Glomerular visceral epithelial cell (primary cell): Measurements from ENCODE around the gene CCDC102A.
"Not testable (repeated sequence)": the region's sequence is repeated elsewhere in the genome, so short reads cannot be mapped to it uniquely, and the experiment has no call there.

Source experiments
- DNase-seq: peaks from one replicate; pipeline ENCODE4 v3.0.0-alpha.2; 2016; ENCODE audit errors: extremely low spot score

The CCDC102A gene

DNA sequence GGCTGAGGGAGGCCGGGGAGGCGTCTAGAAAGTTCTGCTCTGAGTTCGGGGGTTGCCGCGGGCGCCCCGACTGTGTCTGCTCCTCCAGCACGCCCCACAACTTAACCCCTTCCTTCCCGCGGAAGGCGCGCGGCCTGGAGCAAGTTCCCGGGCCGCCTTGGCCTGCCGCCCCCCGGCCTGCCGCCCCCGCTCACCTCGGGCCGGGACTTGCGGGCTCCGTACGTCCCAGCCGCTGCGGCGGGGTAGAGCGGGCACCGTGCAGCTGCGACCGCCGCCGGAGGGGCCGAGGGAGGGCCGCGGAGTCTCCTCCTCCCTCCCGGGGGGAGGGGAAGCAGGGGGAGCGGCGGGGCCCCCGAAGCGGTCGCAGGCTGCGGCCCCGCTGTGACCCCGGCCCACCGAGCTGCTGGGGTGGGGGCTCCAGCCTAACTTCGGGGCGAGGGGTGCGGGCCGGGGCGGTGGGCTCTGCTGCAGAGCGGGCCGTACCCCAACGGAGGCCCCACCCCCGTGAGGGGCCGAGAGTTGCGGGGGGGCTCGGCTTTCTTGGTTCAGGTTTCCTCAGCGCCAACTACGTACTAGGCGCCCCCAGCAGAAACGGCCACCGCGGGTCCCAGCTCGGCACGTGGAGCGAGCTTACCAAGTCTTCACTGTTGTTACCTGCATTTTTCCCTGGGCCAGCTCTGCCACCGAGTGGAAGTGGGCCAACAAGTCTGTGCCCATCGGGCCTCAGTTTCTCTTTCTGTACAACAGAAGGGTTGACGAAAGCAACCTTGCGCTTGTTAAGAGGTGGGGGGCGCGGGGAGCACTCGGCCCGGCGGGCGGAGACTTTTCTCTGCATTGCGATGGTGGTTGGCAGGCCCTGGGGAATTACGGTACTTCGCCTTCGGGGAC is at the start of gene CCDC102A:
CCDC102A (minus strand) TSS at position 266 of the 888 bp plus-strand sequence. CDS start 7,394 bp downstream, outside the sequence.
- DNase-seq, result no peak

DNA sequence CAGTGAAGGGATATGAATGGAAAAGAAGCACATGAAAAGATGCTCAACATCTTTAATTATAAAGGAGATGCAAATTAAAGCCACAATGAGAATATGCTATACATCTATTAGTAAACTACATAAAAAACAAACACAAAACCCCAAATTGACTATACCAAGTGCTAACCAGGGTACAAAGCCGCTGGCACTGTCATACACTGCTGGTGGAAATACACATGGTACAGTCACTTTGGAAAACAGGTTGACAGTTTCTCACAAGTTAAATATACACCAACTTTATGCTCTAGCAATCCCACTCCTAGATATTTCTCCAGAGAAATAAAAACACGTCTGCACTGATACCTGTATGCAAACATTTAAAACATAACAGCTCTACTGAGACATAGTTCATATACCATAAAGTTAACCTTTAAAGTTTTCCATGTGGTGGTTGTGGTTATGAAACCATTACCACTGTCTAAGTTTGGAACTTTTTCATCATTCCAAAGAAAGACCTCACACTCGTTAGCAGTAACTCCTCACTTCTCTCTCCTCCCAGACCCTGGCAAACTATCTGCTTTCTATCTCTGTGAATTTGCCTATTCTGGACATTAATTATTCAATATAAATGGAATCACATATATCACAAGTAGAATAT is 48.8 kb upstream of the CCDC102A start:
- DNase-seq, result peak; percentile 10

DNA sequence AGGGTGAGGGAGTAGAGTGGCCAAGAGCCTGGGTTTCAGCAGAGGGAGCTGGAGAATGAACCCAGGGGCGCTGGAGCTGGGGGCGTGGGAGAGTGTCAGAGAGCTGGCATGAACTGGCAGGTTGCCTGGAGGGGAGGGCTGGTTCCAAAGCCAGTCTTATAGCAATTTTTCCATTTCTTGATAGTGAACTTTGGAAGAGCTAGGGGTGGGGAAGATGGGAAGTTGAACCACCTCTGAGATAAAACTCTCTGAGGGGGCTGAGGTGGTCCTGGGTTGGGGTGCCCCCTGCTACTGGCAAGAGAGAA is 42.9 kb upstream of the CCDC102A start:
- DNase-seq, result no peak

DNA sequence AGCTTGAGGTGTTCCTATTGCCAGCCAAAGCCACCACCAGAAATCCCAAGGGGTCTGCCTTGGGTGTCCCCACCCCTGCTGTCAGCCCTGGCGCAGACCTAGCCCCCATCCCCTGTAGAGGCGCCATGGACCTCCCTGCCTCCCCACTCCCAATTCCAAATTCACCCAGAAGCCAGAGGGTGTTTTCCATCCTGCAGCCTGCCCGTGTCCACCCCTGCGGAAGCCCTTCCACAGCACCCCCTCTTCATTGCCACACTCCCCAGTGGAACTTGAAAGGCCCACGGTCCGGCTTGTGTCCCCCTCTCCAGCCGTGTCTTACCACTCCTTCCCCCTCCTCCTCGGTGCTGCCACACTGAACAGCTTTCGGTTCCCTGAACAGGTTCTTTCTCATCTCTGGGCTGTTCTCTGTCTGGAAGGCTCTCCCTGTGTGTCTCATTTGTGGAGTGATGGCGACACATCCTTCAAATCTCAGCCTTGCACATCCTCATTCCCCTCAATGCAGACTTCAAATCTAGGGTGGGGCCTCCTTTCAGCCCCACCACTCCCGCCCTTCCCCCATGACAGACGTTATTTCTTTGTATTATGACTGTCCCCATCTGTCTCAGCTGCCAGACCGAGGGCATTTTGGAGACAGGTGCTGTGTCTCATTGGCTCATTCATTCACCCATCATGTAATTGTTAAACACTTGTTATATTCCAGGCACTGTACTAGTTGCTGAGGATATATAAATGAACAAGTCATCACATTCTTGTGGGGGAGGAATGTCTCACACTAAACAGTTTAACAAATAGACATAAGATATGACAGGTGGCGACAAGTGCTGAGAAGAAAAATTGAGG is 42.4 kb upstream of the CCDC102A start:
- no peak for DNase-seq

DNA sequence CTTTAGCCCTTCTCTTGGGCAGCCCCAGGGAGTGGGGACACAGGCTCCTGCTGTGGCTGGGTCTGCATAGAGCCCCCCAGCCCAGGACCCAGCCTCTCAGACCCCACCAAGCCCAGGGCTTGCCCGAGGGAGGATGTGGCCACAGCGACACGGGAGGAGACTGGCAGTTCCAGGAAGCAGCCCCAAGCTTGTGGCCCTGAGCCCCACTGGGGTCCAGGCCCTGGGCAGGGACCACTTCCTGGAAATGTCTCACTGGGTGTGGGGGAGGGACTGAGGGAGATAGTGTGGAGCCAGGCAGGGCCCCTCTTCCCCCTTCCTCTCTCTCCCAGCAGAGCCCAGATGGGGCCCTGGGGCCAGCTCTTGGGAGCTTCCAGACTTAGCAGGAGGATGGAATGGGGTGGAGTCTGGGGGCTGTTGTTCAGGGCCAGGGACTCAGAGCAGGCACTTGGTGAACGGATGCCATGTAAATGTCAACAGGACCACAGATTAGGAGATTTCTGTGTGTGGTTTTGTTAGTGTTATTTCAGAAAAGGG is 41.4 kb upstream of the CCDC102A start:
- DNase-seq, result no peak

DNA sequence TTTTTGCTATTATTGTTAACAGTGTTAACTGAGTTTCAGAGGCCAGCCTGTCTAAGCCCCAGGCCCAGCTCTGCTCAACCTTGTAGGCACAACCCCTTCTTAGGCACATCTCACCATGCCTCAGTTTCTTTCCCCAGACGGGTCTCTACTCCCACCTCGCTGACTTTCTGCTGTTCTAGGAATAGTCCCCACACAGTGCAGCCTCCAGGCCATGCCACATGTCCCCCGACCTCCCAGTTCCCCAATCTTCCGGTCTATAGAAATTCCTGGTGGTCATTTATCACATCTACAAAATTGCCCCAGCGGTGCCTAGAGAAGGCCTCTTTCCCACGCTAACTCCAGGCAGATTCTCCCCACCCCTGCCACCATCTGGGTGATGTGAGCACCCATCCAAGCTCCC is 40.8 kb upstream of the CCDC102A start:
- DNase-seq, result no peak

DNA sequence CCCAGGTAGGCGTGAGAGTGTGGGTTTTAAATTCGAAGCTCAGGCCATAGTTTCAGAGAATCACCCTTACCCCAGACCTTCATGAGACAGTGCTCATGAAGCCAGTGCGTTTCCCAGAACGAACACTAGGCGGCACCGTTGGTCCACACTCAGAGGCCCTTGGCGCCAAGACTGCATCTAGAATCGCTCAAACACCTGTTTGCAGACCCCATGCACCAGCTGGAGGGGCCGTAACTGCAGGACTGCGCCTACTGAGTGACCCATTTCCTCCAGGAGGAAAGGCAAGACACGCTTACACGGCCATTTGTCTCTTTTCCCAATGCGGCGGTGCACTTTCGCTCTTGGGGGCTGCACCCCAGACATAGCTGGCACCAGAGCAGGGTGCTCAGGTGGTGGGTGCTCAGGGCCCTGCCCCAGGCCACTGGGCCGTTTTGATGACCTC is 40.1 kb upstream of the CCDC102A start:
- DNase-seq, result peak; percentile 69

DNA sequence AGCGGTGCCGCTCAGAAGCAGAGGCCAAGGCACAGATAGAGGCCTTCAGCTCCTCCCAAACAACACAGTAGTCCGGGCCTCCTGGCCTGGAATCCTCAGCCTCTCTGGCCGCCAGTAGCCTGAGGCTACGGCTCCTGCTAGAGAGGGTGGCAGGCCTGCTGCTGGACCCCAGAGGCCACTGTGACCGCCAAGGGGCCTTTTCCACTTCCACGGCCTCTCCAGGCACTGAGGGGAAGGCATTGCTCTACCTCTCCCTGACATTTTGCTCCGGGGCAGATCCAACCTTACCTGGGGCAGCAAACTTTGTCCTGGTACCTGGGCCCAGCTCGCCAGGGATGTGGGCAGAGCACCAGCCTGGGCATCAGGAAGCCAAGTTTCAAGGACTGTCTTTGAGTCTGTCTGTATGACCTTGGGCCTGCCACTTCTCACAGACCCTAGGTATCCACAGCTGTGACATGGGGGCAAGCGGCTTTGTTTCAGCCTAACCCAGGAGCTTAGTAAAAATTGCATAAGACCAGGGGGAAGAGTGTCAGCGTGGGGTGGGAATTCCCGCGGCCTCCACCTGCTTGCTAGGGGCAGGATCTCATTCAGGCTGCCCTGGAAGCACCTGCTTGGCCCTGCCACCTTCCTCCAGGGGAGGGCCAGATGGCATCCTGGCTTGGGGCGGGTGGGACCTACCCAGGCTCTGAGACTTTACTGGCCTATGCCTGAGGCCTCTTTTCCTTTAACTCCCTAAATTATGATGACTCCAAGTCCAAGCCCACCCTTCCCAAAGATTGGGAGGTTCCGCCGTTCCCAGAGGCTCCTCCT is 39.3 kb upstream of the CCDC102A start:
- no peak for DNase-seq

DNA sequence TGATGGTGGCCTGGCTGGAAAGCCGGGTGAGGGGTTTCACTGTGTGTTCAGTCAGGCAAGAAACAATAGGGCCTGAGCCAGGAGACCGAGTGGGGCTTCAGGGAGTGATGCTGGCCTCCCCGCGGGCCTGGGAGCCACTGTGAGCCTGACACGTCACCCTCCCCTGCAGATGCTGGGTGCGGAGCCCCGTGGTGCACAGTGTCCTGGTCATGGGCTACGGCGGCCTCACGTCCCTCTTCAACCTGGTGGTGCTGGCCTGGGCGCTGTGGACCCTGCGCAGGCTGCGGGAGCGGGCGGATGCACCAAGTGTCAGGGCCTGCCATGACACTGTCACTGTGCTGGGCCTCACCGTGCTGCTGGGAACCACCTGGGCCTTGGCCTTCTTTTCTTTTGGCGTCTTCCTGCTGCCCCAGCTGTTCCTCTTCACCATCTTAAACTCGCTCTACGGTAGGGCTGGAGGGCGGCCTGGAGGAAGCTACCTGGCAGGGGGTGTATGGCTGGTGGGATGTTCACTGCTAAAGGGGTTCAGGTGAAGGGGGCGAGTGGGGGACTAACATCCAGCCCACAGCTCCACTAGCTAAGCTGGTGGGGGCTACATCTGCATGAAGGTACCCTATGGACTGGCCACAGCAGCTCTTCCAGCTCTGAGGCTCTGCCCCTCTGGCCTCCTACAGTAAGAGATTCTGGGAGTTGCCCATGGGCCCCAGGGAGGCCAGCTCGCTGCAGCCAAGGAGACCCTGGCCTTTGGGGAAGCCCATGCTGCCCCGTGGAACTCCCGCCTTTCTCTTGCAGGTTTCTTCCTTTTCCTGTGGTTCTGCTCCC is 38.5 kb upstream of the CCDC102A start:
- DNase-seq, result no peak

DNA sequence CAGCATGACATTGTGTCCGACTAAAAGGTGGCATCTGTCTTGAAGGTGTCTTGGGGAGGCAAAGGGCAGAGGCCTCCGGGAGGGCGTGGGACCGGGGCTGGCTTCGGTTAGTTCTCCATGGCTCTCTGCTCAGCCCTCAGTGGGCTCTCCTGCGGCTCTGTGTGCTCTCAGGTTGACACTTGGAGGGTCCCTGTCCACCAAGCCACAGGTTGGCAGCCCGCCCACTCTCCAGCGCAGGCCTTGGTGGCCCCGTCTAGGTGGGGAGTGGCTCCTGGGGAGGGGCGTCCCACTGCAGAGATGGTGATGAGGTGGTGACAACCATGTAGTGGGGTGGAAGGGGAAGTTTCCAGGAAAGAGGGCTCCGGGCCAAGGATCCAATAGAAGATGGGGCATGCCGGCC is 37.7 kb upstream of the CCDC102A start:
- DNase-seq, result no peak

DNA sequence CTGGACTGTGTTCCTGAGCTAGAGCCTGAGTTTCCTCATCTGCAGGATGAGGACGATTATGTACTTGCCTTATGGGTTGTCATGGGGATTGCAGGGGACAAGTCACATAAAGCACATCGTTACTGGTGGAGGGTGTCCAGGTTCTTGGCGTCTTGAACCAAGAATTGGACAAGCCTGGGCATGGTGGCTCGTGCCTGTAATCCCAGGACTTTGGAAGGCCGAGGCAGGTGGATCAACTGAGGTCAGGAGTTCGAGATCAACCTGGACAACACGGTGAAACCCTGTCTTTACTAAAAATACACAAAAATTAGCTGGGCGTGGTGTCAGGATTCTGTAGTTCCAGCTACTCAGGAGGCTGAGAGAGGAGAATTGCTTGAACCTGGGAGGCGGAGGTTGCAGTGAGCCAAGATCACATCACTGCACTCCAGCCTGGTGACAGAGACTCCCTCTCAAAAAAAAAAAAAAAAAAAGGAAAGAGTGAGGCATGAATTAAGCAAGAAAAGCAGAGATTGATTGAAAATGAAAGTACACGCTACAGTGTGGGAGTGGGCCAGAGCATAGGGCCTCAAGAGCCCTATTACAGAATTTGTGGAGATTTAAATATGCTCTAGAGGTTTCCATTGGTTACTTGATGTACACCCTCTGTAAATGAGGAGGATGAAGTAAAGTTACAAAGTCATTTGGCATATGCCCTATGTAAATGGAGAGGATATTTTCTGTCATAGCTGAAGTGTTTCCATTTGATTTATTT is 36.8 kb upstream of the CCDC102A start:
- DNase-seq, result no peak

DNA sequence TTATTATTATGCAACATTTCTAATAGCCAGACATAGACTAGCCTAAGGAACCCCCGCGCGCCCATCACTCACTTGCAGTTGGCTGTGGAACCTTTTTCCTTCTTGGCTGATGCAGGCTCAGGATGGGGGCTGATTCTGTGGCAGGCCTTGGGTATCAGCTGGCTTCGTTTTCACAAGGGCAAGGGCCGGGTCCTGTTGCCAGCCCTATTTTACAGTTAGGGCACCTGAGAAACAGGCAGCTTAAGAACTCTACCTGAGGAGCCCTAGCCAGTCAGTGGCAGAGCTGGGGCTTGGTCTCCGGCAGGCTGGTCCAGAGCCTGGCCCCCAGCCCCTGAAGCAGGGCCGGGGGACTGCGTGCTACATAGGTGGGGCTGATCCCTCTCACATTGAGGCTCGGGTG is 34.7 kb upstream of the CCDC102A start:
- no peak for DNase-seq

DNA sequence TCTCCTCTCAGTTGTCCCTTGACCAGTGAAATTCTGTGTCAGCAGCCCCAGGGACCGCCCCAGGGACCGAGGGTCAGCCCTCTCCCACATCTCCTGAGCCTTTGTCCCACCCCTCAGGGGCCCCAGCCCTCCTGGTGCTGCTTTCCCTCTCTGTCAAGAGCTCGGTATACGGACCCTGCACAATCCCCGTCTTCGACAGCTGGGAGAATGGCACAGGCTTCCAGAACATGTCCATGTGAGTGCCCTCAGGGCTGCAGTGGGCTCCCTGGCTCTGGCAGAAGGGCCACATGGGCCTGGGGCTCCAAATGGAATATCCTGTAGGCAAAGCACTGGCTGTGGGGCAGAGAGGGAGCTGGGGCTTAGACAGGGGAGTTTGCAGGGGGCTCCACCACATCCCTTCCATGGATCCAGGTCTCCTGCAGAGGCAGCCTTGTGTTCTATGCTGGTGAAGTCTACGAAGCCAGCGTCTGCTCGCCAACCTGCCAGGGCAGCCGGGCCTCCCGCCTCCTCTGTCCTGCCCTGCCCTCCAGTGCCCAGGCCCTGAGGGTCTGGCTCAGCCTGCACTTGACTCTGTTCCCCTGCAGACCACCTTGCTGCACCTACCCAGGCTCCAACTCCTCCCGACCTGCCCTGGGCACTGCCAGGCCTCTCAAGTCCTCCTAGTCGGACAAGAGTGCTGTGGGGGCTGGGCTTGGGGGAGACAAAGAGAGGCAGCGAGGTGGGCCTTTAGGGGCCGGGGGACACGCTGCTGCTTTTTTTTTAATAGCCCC is 34.1 kb upstream of the CCDC102A start:
- no peak for DNase-seq

DNA sequence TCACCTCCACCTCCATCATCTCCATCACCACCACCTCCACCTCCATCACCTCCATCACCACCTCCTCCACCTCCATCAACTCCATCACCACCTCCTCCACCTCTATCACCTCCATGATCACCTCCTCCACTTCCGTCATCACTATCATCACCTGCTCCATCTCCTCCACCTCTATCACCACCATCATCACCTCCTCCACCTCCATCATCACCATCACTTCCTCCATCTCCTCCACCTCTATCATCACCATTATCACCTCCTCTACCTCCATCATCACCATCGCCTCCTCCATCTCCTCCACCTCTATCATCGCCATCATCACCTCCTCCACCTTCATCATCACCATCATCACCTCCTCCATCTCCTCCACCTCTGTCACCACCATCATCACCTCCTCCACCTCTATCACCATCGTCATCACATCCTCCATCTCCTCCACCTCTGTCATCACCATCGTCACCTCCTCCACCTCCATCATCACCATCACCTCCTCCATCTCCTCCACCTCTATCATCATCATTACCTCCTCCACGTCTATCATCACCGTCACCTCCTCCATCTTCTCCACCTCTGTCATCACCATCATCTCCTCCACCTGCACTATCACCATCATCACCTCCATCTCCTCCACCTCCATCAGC is 33.1 kb upstream of the CCDC102A start:
- DNase-seq, result no peak

DNA sequence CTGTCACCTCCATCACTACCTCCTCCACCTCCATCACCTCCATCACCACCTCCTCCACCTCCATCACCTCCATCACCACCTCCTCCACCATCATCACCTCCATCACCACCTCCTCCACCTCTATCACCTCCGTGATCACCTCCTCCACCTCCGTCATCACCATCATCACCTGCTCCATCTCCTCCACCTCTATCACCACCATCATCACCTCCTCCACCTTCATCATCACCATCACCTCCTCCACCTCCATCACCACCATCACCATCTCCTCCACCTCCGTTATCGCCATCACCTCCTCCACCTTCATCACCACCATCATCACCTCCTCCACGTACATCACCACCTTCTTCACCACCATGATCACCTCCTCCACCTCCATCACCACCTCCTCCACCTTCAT is 32.4 kb upstream of the CCDC102A start:
- DNase-seq, result not testable (repeated sequence)

DNA sequence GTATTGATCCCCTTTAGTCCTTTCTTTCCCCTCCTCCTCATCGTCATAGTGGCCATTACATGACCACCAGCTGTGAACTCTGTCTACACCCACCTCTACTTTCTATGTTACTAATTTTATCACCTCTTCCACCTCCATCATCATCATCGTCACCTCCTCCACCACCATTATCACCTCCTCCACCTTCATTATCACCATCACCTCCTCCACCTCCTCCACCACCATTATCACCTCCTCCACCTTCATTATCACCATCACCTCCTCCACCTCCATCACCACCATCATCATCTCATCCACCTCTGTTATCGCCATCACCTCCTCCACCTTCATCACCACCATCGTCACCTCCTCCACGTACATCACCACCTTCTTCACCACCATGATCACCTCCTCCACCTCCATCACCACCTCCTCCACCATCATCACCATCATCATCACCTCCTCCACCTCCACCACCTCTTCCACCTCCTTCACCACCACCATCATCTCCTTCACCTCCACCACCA is 31.9 kb upstream of the CCDC102A start:
- DNase-seq, result no peak

DNA sequence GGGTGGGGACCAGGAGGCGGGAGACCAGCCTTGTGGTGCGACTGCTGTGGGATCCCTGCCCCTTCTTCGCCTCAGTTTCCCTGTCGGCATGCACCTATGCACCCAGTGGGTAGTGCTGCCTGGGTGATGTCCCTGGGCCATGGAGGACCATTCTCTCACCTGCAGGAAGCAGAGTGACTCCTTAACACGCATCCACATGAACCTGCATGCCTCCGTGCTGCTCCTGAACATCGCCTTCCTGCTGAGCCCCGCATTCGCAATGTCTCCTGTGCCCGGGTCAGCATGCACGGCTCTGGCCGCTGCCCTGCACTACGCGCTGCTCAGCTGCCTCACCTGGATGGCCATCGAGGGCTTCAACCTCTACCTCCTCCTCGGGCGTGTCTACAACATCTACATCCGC is 31.3 kb upstream of the CCDC102A start:
- DNase-seq, result no peak

DNA sequence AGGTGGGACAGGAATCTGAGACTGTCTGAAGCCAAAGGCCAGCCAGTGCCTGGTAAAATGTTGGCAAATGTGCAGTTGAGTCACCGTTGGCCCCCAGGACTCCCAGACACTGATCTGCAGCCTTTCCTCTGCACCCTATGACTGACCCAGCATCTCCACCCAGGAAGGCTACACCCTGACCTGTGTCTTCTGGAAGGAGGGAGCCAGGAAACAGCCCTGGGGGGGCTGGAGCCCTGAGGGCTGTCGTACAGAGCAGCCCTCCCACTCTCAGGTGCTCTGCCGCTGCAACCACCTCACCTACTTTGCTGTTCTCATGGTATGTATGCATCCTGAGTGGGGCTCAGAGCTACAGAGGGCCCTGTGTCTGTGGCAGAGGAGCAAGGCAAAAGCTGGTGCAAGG is 30.1 kb upstream of the CCDC102A start:
- no peak for DNase-seq
